GM03348 (cell line): Measurements from ENCODE around the gene IL5.
A peak's percentile ranks its signal among the peaks of the same experiment; 100 is the strongest.
"Not testable (repeated sequence)": the region's sequence is repeated elsewhere in the genome, so short reads cannot be mapped to it uniquely, and the experiment has no call there.

Experiments
- DNase-seq: peaks from one replicate; pipeline ENCODE4 v3.0.0; 2012; ENCODE audit warnings: low spot score

IL5 gene

GRCh38 chr5:132543472-132544201, at the start of gene IL5:
Gene IL5, minus strand, starts transcription at chr5:132543522. Its CDS starts 44 bp downstream, at chr5:132543478.
- DNase-seq, result no peak

DNA sequence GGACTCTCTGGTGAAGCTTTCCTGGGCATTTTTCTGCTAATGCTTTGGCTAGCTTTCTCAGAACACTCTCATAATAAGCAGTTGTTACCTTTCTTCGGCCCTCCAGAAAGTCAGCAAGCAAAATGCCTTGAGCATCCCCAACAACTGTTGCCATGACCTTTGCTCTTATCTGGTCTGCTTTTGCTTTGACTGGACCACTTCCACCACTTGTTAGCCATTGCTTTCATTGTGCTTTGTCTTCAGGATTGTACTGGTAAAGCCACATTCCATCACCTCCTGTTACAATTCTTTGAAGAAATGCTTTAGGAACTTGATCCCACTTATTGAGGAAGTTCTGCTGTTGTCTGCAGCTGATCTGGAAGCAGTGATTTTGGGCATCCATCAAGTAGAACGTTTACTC, 49.2 kb upstream of the IL5 start:
- DNase-seq, result no peak

DNA sequence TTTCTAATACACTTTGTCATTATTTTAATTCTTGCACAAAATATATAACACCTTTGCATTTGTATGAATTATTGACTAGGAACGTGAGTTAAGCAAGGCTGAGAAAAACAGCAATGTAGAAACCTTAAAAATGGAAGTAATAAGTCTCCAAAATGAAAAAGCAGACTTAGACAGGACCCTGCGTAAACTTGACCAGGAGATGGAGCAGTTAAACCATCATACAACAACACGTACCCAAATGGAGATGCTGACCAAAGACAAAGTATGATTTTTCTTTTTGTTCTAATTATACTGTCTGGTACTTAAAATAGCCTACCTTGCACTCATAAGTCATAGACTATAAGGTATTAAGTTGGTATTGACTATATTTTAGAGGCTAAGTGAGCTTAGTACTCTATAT, 47.8 kb upstream of the IL5 start:
- no peak for DNase-seq

DNA sequence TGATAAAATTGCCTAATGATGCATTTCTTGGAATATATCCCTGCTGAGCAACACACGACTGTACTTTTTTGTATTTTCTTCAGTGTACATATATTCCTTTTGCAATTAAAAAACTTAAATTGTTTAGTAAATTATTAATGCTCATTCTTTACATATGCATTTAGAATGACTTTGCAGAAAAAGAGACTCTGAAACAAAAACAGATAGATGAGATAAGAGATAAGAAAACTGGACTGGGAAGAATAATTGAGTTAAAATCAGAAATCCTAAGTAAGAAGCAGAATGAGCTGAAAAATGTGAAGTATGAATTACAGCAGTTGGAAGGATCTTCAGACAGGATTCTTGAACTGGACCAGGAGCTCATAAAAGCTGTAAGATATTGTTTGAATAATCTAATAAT, 46.1 kb upstream of the IL5 start:
- DNase-seq, result no peak

DNA sequence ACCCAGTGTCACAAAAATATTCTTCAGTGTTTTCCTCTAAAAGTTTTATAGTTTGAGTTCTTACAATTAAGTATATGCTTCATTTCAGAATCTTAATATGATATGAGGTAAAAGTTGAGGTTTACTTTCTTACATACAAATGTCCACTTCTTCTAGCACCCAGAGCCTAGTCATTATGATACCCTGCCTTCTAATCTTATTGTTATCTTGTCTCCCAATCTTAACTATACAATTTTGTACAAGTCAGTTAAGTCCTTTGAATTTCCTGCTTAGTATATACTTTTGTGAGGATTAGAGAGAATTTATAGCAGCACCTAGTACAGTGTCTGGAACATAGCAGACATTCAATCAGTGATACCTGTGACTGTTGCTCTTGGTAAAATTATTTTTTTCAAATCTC, 42.7 kb upstream of the IL5 start:
- DNase-seq, result no peak

GRCh38 chr5:132584560-132584959, 41.2 kb upstream of the IL5 start:
- DNase-seq, result not testable (repeated sequence)

DNA sequence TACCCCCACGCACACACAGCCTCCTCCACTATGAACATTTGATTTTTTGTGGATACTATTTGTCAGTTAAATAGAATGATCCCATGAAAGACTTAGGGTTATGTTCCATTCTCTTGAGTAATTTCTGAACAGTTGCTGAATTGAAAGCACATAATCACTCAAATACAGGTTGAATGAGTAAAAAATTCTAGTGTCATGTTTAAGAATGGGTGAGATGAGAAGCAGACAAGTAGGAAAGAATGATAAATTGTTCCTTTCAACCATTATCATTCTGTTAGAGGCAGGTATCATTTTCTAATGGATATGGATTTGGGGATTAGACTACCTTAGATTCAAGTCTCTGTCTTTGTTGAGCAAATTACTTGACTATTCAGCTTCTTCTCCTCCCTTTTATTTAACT, 32.8 kb upstream of the IL5 start:
- no peak for DNase-seq

GRCh38 chr5:132566657-132567056, 23.3 kb upstream of the IL5 start:
- no peak for DNase-seq

DNA sequence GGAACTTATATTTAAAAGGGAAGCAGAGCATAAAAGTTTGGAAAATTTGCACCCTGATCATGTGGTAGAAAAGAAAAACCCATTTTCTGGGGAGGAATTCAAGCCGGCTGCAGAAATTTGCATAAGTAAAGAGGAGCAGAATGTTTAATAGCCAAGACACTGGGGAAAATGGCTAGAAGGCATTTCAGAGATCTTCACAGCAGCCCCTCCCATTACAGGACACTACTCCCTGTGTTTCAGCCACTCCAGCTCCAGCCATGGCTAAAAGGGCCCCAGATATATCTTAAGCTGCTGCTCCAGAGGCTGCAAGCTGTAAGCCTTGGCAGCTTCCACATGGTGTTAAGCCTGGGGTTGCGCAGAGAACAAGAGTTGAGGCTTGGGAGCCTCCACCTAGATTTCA, 21.2 kb upstream of the IL5 start:
- DNase-seq, result not testable (repeated sequence)

DNA sequence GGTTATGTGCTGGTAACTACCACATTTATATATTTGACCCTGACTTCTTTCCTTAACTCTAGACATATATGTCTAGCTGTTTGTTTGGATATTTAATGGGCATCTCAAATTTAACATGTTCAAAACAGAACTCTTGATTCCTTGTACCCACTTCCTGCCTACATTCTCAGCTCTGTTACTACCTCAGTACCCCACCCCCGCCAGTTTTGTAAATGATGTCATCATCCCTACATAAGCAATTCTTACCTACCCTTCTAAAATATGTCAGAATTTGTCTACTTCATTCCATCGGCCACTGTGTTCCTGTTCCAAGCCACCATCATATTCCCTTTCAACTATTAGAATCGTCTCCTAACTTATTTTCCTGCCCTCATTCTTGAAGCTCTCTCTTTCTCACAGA, 18.3 kb upstream of the IL5 start:
- DNase-seq, result no peak

DNA sequence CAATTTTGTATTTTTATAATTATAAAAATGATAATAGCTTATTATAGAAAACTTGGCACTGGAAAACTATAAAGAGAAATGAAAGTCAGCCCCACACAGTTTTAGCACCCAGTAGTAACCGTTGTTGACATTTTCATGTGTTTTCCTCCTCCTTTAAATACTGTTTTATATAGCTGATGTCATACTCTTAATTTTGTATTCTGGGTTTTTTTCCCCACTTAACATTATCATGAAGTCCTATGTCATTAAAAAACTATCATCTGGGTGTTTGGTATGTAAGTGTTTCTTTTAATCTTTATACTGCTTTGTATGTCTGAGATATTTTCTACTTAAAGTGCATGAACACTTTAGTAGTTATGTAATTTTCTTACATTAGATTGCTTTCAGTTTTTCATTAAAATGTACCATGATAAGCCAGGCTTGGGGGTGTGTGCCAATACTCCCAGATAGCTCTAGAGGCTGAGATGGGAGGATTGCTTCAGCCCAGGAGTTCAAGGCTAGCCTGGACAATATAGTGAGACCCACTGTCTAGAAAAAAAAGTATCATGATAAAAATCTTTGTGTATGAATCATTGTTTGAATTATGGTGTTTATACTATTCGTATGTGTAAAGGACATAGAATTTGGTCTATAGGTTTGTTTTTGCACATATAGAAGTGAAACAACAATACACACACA, 16.2 kb upstream of the IL5 start:
- no peak for DNase-seq

- DNase-seq, result peak; percentile 40
These were observed 14.3 kb upstream of the IL5 start for GRCh38 chr5:132557478-132558172.

DNA sequence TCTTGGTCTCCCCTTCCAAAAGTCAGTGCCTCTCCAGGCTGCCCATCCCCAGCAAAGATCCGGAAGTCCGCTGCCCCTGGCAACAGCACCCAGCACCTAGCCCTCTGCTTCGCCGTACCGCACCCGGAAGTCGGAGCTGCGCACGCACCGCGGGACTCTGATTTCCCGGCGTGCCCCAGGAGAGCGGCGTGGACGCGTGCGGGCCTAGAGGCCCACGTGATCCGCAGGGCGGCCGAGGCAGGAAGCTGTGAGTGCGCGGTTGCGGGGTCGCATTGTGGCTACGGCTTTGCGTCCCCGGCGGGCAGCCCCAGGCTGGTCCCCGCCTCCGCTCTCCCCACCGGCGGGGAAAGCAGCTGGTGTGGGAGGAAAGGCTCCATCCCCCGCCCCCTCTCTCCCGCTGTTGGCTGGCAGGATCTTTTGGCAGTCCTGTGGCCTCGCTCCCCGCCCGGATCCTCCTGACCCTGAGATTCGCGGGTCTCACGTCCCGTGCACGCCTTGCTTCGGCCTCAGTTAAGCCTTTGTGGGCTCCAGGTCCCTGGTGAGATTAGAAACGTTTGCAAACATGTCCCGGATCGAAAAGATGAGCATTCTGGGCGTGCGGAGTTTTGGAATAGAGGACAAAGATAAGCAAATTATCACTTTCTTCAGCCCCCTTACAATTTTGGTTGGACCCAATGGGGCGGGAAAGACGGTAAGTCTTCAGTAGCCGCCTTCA, 13.6 kb upstream of the IL5 start, which contains the start of gene RAD50:
Gene RAD50 (plus strand): TSS at position 215 of the 715 bp plus-strand sequence. CDS start 348 bp downstream, at position 563.
- DNase-seq, result peak; percentile 96

DNA sequence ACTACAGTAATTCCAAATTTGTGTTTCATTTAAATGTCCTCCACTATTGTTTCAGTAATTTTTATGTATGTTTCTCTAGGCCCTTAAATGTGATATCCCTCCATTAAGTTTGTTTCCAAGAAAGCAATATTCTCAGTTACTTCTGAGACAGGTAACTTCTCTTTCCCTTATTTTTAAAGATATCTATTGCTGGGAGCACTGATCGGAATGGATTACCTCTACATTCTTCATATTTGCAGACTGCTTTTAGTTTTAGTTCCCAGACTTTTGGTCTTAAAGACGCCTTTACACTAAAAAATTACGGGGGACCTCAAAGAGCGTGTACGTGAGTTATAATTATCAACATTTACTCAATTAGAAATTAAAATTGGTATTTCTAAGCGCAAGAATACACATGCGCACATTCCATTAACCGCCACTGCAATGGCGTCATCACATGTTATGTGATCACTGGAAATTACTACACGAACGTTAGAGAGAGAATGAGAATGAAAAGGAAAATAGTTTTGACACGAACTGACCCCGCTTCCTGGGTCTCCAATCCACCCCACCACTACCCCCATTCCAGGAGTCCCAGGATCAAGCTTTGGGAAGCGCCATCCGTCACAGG, 12.9 kb upstream of the IL5 start:
- DNase-seq, result no peak

GRCh38 chr5:132549576-132549975, 6.3 kb upstream of the IL5 start:
- DNase-seq, result no peak

- not testable (repeated sequence) for DNase-seq
These were observed 5.5 kb upstream of the IL5 start for GRCh38 chr5:132548834-132549233.

- DNase-seq, result no peak
These were observed 3.9 kb upstream of the IL5 start for GRCh38 chr5:132547269-132547668.

DNA sequence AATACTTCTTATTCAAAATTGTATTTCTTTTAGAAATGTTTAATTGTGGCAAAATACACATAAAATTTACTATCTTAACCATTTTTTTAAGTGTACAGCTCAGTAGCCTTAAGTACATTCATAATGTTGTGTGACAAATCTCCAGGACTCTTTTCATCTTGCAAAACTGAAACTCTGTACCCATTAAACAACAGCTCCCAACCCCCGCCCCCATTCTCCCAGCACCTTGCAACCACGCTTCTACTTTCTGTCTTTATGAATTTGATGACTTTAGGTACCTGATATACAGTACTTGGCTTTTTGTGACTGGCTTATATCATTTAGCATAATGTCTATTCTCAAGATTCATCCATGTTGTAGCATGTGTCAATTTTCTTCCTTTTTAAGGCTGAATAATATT, 2.8 kb upstream of the IL5 start:
- DNase-seq, result no peak

GRCh38 chr5:132540764-132541163, 2.6 kb downstream of the IL5 start:
- no peak for DNase-seq

DNA sequence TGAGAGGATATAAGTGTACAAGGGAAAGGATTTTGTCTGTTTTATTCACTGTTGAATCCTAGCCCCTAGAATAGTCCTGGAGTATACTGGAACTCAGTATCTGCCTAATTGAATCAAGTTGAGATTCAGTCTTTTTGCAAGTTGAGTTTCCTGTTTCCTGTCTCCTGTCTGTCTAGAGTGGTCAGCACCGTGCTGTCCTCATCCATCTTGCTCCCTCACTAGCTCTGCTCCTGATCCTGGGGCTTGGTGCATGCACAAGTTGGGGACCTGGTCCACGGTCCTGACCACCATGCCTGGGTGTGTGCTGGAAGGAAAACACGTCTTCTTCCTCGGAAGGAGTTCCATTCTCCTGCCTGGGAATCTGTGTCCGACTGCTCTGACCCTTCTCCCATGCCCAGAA, 3.2 kb downstream of the IL5 start:
- DNase-seq, result no peak

DNA sequence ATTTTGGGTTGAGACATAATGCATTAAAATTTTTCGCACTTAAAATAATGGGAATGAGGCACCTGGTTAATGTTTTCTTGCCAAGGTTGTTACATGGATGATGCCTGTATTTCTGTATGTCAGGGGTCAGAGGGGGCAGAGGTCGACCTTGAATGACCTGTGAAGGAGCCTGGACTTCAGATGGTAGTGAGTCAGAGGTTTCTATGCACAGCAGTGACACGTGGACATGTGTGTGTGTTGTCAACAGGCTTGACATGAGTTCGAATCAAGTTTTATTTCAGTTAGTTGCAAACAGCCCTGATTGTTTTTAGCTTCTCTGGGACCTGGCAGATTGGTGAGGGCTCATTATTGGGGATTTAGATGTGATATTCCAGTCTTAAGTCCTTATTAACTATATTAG, 3.6 kb downstream of the IL5 start:
- DNase-seq, result no peak

DNA sequence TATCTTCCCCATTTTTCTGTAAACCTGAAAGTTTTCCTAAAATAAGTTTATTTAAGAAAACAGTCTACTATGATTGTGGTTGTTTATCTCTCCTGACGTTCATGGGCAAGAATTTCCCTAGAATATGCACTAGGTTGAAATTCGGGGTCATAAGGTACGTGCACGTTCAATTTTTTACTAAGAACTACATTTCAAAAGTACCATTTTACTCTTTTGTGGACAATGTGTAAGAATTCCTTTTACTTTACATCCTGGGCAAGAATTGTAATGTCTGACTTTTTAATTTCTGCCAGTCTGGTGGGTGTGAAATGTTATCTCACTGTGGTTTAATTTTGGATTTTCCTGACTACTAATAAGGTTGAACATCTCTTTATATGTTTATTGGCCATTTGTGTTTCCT, 12.4 kb downstream of the IL5 start:
- DNase-seq, result no peak
